T-helper 1 cell treated with Interleukin-12 subunit alpha and Interleukin-12 subunit beta and Interleukin-4 antibody, amounts not matched to agents 30 ng/mL and 1 ng/mL, for 36 hours (primary cell): ENCODE measurements around the gene CDC20B. TPM values are rescaled to one million over a fixed set of nuclear protein-coding genes. Genes with fewer than 3 reads are reported as not detected.

Source experiments
- total RNA-seq: library from RNA; stranded (reverse); gene quantifications from 2 replicates; pipeline ENCODE4 v1.2.3, GENCODE V29; 2022

CDC20B gene
- total RNA-seq, 1 donor from 2014 or later: 0.12 TPM

Other genes starting within 250 kb of the CDC20B start
- gene ESM1, start 187.6 kb downstream of the CDC20B start, total RNA-seq: 0.27 and 0.44 TPM in 2 replicates
- 86.4 and 87.7 TPM in 2 replicates for gene GZMK, start 148.9 kb downstream of the CDC20B start, total RNA-seq
- gene GZMA, start 70.5 kb downstream of the CDC20B start, total RNA-seq: 1,575 and 1,584 TPM in 2 replicates
- not detected in 2 replicates for gene GPX8, start 13.0 kb downstream of the CDC20B start, total RNA-seq
- gene MCIDAS, start 54.1 kb upstream of the CDC20B start, total RNA-seq: not detected in 2 replicates
- not detected in 2 replicates for gene CCNO, start 60.4 kb upstream of the CDC20B start, total RNA-seq
- 20.7 and 21.1 TPM in 2 replicates for gene DHX29, start 134.5 kb upstream of the CDC20B start, total RNA-seq
- 82.5 and 85.5 TPM in 2 replicates for gene MTREX, start 134.8 kb upstream of the CDC20B start, total RNA-seq